GM21717 (cell line): ENCODE results near the gene HOXA3.

Experiments
- ATAC-seq: cut with Tn5 transposase; IDR thresholded peaks from one replicate; pipeline ENCODE4 v1.9.1; 2021; ENCODE audit warnings: mild to moderate bottlenecking, moderate library complexity; ENCODE audit not compliant: unreplicated experiment

The HOXA3 gene

GRCh38 chr7:27095050-27095896 lies 57.1 kb downstream of the HOXA3 start:
- ATAC-seq = no peak

- ATAC-seq = no peak
Observed at GRCh38 chr7:27094304-27095049, 57.9 kb downstream of the HOXA3 start.

- no peak for ATAC-seq
Observed at GRCh38 chr7:27093184-27093895, 59.0 kb downstream of the HOXA3 start.

- ATAC-seq = no peak
Observed at GRCh38 chr7:27092819-27093110, 59.6 kb downstream of the HOXA3 start.

GRCh38 chr7:27091941-27092818 lies 60.2 kb downstream of the HOXA3 start:
- no peak for ATAC-seq

GRCh38 chr7:27091105-27091504 lies 61.3 kb downstream of the HOXA3 start:
- ATAC-seq = no peak

GRCh38 chr7:27088002-27088922 lies 64.1 kb downstream of the HOXA3 start:
- ATAC-seq = no peak

- no peak for ATAC-seq
Observed at GRCh38 chr7:27083646-27084045, 68.7 kb downstream of the HOXA3 start.

- no peak for ATAC-seq
Observed at GRCh38 chr7:27082171-27082570, 70.2 kb downstream of the HOXA3 start.

- ATAC-seq = no peak
Observed at GRCh38 chr7:27080844-27081436, 71.4 kb downstream of the HOXA3 start.

GRCh38 chr7:27079234-27079975 lies 73.0 kb downstream of the HOXA3 start:
- no peak for ATAC-seq

- ATAC-seq = no peak
Observed at GRCh38 chr7:27078616-27079233, 73.7 kb downstream of the HOXA3 start.

- no peak for ATAC-seq
Observed at GRCh38 chr7:27073076-27073475, 79.3 kb downstream of the HOXA3 start.

GRCh38 chr7:27071622-27072390 lies 80.6 kb downstream of the HOXA3 start:
- no peak for ATAC-seq

- ATAC-seq = no peak
Observed at GRCh38 chr7:27068259-27068658, 84.1 kb downstream of the HOXA3 start.

- ATAC-seq = no peak
Observed at GRCh38 chr7:27066148-27066547, 86.2 kb downstream of the HOXA3 start.

GRCh38 chr7:27065709-27066108 lies 86.7 kb downstream of the HOXA3 start:
- no peak for ATAC-seq
